ENCODE results near the gene UNC13C.

Gene UNC13C

GRCh38 chr15:54644796-54645195 is 666.6 kb downstream of the UNC13C start:
- DNase-seq (ENCODE audit: low spot score): no peak

- DNase-seq (ENCODE audit: low spot score): no peak
Observed at GRCh38 chr15:54659646-54660045, 681.4 kb downstream of the UNC13C start.

- DNase-seq (ENCODE audit: low spot score): no peak
Observed at GRCh38 chr15:54660356-54660755, 682.1 kb downstream of the UNC13C start.

GRCh38 chr15:54675241-54675640 is 697.0 kb downstream of the UNC13C start:
- no peak for DNase-seq (ENCODE audit: low spot score)

- DNase-seq (ENCODE audit: low spot score): no peak
Observed at GRCh38 chr15:54681584-54681983, 703.3 kb downstream of the UNC13C start.
